Hepatocyte (in vitro differentiated cells): ENCODE measurements around the gene B4GALNT2. TPM values are rescaled to one million over a fixed set of nuclear protein-coding genes. Genes with fewer than 3 reads are reported as not detected.

Experiments
- DNase-seq: peaks from one replicate; pipeline ENCODE4 v3.0.0-alpha.2; 2016; ENCODE audit warnings: low spot score
- H2AFZ ChIP-seq: fragments of 200-600 bp; sonication (generic); 2 replicates; pipeline ENCODE4 v1.6.0; 2016; ENCODE audit warnings: antibody characterized with exemption, mild to moderate bottlenecking
- H3K27ac ChIP-seq: fragments of 200-600 bp; sonication (generic); 2 replicates; pipeline ENCODE4 v1.5.1; 2016; ENCODE audit warnings: mild to moderate bottlenecking
- H3K27me3 ChIP-seq: fragments of 200-600 bp; sonication (generic); 2 replicates; pipeline ENCODE4 v1.6.1; 2016
- H3K36me3 ChIP-seq: fragments of 200-600 bp; sonication (generic); replicated peaks from 2 replicates; pipeline ENCODE4 v1.5.1; 2016; ENCODE audit warnings: low read depth; ENCODE audit not compliant: insufficient read depth
- H3K4me1 ChIP-seq: fragments of 200-600 bp; sonication (generic); 2 replicates; pipeline ENCODE4 v1.5.1; 2016; ENCODE audit warnings: mild to moderate bottlenecking, moderate library complexity; ENCODE audit not compliant: insufficient read depth
- H3K4me2 ChIP-seq: fragments of 200-600 bp; sonication (generic); 2 replicates; pipeline ENCODE4 v1.6.0; 2016
- H3K4me3 ChIP-seq: fragments of 200-600 bp; sonication (generic); 2 replicates; pipeline ENCODE4 v1.5.1; 2016; ENCODE audit warnings: mild to moderate bottlenecking
- H3K79me2 ChIP-seq: fragments of 200-600 bp; sonication (generic); 2 replicates; pipeline ENCODE4 v1.6.0; 2017; ENCODE audit warnings: mild to moderate bottlenecking
- H3K9me2 ChIP-seq: fragments of 200-600 bp; sonication (generic); replicated peaks from 2 replicates; pipeline ENCODE4 v1.6.0; 2017; ENCODE audit warnings: mild to moderate bottlenecking; ENCODE audit not compliant: insufficient read depth
- H3K9me3 ChIP-seq: fragments of 200-600 bp; sonication (generic); 2 replicates; pipeline ENCODE4 v1.5.1; 2016; ENCODE audit warnings: low read depth, mild to moderate bottlenecking
- H4K20me1 ChIP-seq: fragments of 200-600 bp; sonication (generic); 2 replicates; pipeline ENCODE4 v1.6.0; 2016; ENCODE audit warnings: mild to moderate bottlenecking; ENCODE audit not compliant: insufficient read depth, poor library complexity, severe bottlenecking
- EZH2 ChIP-seq: fragments of 200-600 bp; sonication (generic); IDR thresholded peaks from 2 replicates; pipeline ENCODE4 v1.6.1; 2016; ENCODE audit warnings: antibody characterized with exemption, mild to moderate bottlenecking, borderline replicate concordance
- EZH2phosphoT487 ChIP-seq: fragments of 200-600 bp; sonication (generic); IDR thresholded peaks from one replicate; pipeline ENCODE4 v1.6.1; 2018; ENCODE audit warnings: antibody characterized with exemption, mild to moderate bottlenecking, low read depth, moderate library complexity; ENCODE audit not compliant: unreplicated experiment, severe bottlenecking
- WGBS: methylation state at CpG from one replicate; pipeline ENCODE4 v1.1.6; 2016; ENCODE audit warnings: low lambda C conversion rate; ENCODE audit errors: missing lambda C conversion rate; 5-methylcytosine and 5-hydroxymethylcytosine counted together
- polyA plus RNA-seq: library from polyadenylated mRNA; unstranded; fragments of >200 nt; fragmentation: Nextera tagmentation; extraction: Ambion mirVana; gene quantifications from 2 replicates; pipeline ENCODE4 v1.2.1, GENCODE V29; 2016
- total RNA-seq: library from RNA; depleted of rRNA; stranded (reverse); fragments of >200 nt; gene quantifications from 2 replicates; pipeline ENCODE4 v1.2.3, GENCODE V29; 2014
- TF ChIP-seq, protein P1 (sequence below): fragments of 200-600 bp; sonication (generic); IDR thresholded peaks from 2 replicates; pipeline ENCODE4 v1.5.1; 2016; ENCODE audit warnings: antibody characterized with exemption, mild to moderate bottlenecking; ENCODE audit not compliant: poor library complexity

The B4GALNT2 gene
- total and polyA plus RNA-seq, 2 experiments from 2014 or later = 0.40 to 1.3 TPM

DNA sequence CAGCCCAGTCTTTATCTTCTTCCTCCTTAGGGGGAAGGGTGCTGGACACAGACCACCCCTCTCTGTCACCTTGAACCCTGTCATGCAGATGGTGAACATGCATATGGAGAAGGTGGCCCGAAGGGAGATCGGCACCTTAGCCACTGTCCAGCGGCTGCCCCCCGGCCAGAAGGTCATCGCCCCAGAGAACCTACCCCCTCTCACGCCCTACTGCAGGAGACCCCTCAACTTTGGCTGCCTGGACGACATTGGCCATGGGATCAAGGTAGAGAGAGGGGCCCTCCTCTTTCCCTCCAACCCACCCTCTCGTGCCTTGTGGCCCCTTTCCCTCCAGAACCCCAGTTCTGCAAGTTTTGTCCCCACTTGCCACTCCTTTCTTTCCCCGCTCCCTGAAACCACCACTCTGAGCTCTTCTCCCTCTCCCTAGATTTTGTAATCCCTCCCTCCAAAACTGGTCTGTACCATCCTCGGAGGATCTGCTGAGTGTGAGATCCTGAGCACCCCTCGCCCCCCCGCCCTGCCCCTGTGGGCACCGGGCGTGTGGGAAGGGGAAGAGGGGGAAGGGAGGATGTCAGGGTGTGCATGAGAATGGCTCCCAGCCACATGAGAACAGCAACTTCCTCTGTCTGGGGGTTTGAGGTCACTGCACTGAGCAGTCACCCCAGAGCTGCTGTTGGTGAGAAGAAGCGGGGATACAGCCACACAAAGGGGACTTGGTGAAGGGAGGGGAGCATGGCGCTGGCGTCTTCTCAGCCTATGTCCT lies 85.3 kb downstream of the B4GALNT2 start:
- Histone ChIP-seq H3K79me2 (no peaks in the 10 kb centered on the region), H3K4me3 (no peak overlapping the region), H3K4me1 (no peaks in the 10 kb centered on the region), H3K9me3 (no peaks in the 10 kb centered on the region), H3K27ac (no peak overlapping the region), H4K20me1 (no peaks in the 10 kb centered on the region), H3K9me2 (no peaks in the 10 kb centered on the region), H3K27me3 (peaks cover 14% of the 10 kb centered on the region), H2AFZ (no peak overlapping the region), H3K36me3 (no peaks in the 10 kb centered on the region), H3K4me2 (no peak overlapping the region)
- TF ChIP-seq EZH2 (no peak), EZH2phosphoT487 (no peak)
- TF ChIP-seq, protein P1, sequence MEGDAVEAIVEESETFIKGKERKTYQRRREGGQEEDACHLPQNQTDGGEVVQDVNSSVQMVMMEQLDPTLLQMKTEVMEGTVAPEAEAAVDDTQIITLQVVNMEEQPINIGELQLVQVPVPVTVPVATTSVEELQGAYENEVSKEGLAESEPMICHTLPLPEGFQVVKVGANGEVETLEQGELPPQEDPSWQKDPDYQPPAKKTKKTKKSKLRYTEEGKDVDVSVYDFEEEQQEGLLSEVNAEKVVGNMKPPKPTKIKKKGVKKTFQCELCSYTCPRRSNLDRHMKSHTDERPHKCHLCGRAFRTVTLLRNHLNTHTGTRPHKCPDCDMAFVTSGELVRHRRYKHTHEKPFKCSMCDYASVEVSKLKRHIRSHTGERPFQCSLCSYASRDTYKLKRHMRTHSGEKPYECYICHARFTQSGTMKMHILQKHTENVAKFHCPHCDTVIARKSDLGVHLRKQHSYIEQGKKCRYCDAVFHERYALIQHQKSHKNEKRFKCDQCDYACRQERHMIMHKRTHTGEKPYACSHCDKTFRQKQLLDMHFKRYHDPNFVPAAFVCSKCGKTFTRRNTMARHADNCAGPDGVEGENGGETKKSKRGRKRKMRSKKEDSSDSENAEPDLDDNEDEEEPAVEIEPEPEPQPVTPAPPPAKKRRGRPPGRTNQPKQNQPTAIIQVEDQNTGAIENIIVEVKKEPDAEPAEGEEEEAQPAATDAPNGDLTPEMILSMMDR = no peak
- WGBS = 91% methylated on average over 11 of the region's 17 CpGs
- no peak for DNase-seq

GRCh38 chr17:49218941-49219913 lies 86.7 kb downstream of the B4GALNT2 start:
- H3K79me2 ChIP-seq = no peaks in the 10 kb centered on the region
- H3K4me2 ChIP-seq = no peak overlapping the region
- DNase-seq = no peak
- H3K36me3 ChIP-seq = no peaks in the 10 kb centered on the region
- no peak overlapping the region for H3K27ac ChIP-seq
- no peak overlapping the region for H2AFZ ChIP-seq
- 80% methylated on average over 14 of the region's 37 CpGs for WGBS
- no peaks in the 10 kb centered on the region for H3K9me2 ChIP-seq
- H4K20me1 ChIP-seq = no peaks in the 10 kb centered on the region
- no peak for TF ChIP-seq EZH2phosphoT487
- no peak for TF ChIP-seq EZH2
- TF ChIP-seq, protein P1 = no peak
- H3K9me3 ChIP-seq = no peaks in the 10 kb centered on the region
- H3K27me3 ChIP-seq = peaks cover 28% of the 10 kb centered on the region
- peaks cover 8% of the 10 kb centered on the region for H3K4me1 ChIP-seq
- H3K4me3 ChIP-seq = no peak overlapping the region

- no peaks in the 10 kb centered on the region for H4K20me1 ChIP-seq
- no peak overlapping the region for H3K4me2 ChIP-seq
- no peaks in the 10 kb centered on the region for H3K36me3 ChIP-seq
- DNase-seq = no peak
- peaks cover 11% of the 10 kb centered on the region for H3K4me1 ChIP-seq
- H3K27me3 ChIP-seq = peaks cover 35% of the 10 kb centered on the region
- 78% methylated on average over 3 of the region's 15 CpGs for WGBS
- H2AFZ ChIP-seq = no peak overlapping the region
- H3K27ac ChIP-seq = no peak overlapping the region
- no peak overlapping the region for H3K4me3 ChIP-seq
- H3K9me2 ChIP-seq = no peaks in the 10 kb centered on the region
- TF ChIP-seq, protein P1 = no peak
- TF ChIP-seq EZH2phosphoT487 (no peak), EZH2 (no peak)
- H3K79me2 ChIP-seq = no peaks in the 10 kb centered on the region
- no peaks in the 10 kb centered on the region for H3K9me3 ChIP-seq
Observed at GRCh38 chr17:49219987-49220386, 87.4 kb downstream of the B4GALNT2 start.
